Glomerular visceral epithelial cell (primary cell): Measurements from ENCODE around the gene OPRM1.

Source experiments
- DNase-seq: peaks from one replicate; pipeline ENCODE4 v3.0.0-alpha.2; 2016; ENCODE audit errors: extremely low spot score

OPRM1 gene

GRCh38 chr6:154202958-154203357, 163.9 kb downstream of the OPRM1 start:
- no peak for DNase-seq

DNA sequence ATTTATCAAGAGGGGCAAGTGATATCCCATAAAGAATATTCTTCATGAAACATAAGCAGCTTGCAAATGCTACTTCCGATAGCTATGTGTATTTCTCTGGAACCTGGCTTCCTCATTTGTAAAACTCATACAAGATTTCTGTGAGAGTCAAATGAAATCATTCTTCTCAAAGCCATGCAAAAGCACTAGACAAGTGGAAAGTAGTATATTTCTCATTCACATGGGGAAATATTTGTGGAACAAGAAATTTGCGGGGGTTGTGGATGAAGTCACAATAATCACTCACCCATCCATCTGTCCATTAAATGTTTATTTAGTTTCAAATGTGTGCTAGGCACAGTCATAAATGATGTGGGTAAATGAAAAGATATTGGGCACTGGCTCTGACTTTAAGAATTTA, 167.1 kb downstream of the OPRM1 start:
- DNase-seq = no peak

- no peak for DNase-seq
Observed at GRCh38 chr6:154206996-154207395, 168.0 kb downstream of the OPRM1 start.

GRCh38 chr6:154209555-154209954, 170.5 kb downstream of the OPRM1 start:
- DNase-seq = no peak

DNA sequence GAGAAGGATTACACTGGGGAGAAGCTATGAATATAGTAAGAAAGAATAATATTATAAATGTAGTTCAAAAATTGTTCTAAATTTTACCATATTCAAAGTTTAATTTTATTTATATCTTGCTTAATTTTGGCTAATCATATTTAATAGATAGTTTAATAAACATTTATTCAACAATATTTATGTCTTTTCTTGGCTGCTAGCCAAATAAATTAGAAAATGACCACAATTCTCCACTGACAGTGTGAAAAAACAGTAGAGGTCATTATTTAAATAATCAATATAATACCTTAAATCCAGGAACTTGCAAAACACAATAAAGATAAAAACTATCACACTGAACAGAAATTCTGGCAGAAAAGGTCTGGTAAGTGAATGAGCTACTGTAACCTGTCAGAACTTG, 171.6 kb downstream of the OPRM1 start:
- DNase-seq = no peak

GRCh38 chr6:154213782-154214181, 174.7 kb downstream of the OPRM1 start:
- DNase-seq = no peak

DNA sequence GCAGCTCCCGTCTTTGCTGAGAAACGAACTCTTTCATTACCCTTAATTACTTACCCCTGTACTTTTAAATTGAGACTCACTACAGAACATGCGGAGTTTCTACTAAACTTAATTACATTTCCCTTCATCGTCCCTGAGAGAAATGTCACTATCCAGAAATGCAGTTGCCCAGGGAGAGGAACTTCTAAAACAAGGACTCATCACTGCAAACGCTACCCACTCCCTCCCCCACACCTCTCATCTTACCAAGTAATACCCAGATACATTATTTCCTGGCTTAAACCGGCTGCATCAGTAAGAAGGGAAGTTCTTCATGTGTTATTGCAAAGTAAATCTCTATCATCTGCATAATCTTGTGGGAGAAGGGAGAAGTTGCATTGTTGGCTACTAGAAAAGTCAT, 179.3 kb downstream of the OPRM1 start:
- no peak for DNase-seq

DNA sequence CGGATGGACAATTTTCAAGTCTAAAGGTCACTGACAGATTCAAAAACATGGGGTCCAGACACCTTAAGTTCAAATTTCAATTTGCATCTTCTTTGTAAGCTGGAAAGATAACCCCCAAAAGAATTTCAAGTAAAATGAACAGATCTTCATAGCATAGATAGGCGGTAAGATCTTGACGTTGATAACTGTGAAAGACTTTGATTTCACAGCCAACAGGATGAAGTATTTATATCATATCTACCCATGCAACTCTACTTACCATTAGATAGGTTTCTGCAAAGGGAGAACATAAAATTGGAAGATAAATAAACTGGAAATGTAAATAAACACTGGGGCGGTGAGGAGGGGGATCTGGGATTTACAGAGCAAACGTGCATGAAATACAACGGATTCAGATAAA, 179.7 kb downstream of the OPRM1 start:
- no peak for DNase-seq

DNA sequence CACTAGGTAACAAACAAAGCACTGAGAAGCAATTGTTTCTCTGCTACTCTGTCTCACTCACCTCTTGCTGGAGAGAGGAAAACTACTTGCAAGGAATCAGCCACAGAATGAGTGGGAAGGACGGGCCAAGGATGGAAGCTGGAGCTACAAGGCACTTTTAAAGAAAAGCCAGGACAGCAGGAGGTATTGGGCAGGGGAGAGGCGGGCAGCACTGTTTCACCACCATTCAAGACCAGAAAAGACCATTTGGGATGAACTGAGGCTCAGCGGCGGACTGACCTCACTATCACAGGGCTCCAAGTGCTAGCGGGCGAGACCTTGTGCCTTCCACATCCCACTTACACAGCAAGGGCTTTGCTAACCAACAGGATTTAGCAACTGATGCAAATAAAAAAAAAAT, 180.2 kb downstream of the OPRM1 start:
- no peak for DNase-seq

- DNase-seq = no peak
Observed at GRCh38 chr6:154222716-154223115, 183.7 kb downstream of the OPRM1 start.

DNA sequence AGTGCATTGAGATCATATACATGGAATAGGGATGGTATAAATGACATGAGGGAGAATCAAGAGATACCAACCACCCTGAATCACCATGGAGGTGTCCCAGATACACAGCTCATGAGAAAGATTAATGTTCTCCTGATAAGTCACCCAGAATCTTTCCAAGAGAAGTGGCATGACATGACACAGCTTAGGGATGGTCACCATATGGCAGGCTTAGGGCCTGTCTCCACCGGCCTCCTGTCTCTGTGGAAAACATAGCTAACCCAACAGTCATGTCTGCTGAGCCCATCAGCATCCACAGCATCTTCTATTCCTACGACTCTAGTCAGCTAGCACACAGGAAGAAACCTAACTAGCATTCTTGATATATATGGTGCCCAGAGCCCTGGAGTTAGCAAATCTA, 184.3 kb downstream of the OPRM1 start:
- no peak for DNase-seq

- no peak for DNase-seq
Observed at GRCh38 chr6:154226461-154226860, 187.4 kb downstream of the OPRM1 start.

- no peak for DNase-seq
Observed at GRCh38 chr6:154227862-154228520, 189.0 kb downstream of the OPRM1 start.

DNA sequence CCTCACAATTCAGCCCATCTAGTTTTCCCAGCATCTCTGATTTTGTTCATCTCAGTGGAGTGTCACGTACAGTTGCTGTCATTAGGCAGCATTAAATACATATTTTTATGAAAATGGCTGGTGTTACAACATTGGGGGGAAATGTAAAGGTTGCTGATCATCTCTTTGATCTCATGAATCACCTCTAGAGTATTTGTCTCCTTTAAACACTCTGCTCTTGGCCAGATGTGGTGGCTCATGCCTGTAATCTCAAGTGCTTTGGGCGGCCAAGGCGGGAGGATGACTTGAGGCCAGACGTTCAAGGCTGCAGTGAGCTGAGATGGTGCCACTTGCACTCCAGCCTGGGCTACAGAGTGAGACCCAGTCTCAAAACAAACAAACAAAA, 189.5 kb downstream of the OPRM1 start:
- DNase-seq = no peak

DNA sequence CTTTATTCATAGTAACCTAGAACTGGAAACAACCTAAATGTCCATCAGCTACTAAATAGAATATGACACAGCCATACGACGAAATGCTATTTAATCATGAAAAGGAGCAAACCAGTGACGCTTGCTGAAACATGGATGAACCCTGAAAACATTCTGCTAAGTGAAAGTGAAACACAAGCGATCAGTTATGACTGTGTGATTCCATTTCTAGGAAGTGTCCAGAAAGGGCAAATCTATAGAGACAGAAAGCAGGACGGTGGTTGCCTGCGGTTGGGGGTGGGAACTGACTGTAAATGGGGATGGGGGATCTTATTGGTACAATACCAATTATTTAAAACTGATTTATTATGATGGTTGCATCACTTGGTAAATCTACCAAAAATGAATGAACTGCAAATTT, 190.7 kb downstream of the OPRM1 start:
- no peak for DNase-seq

GRCh38 chr6:154230393-154230792, 191.4 kb downstream of the OPRM1 start:
- DNase-seq = no peak

DNA sequence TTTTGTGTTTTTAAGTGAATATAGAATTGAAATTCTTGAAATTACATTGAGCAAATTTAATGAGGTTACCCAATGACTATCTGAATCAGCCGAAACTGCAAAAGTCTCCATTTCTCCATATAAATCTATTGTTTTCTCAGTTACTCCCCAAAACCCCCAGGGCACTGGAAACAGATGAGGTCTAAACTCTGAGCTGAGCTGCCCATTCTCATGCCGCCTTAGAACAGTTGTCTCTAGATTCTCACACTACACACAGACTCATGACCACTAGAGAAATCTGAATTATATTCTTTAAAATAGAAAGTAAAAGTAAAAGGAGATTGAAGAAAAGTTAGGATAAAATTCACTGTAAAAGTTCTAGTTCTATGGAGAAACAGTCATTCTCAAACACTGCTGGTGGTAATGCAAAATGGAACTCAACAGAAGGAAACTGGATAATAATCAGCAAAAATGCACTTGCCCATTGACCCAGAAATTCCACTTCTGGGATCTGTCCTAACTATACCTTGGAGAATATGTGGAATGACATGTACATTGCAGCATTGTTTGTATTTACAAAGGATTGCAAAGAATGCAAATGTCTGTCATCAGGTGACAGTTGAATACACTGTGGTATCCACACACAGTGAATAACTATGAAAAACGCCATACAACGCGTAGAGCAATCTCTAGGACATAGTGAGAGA, 192.0 kb downstream of the OPRM1 start:
- DNase-seq = no peak

DNA sequence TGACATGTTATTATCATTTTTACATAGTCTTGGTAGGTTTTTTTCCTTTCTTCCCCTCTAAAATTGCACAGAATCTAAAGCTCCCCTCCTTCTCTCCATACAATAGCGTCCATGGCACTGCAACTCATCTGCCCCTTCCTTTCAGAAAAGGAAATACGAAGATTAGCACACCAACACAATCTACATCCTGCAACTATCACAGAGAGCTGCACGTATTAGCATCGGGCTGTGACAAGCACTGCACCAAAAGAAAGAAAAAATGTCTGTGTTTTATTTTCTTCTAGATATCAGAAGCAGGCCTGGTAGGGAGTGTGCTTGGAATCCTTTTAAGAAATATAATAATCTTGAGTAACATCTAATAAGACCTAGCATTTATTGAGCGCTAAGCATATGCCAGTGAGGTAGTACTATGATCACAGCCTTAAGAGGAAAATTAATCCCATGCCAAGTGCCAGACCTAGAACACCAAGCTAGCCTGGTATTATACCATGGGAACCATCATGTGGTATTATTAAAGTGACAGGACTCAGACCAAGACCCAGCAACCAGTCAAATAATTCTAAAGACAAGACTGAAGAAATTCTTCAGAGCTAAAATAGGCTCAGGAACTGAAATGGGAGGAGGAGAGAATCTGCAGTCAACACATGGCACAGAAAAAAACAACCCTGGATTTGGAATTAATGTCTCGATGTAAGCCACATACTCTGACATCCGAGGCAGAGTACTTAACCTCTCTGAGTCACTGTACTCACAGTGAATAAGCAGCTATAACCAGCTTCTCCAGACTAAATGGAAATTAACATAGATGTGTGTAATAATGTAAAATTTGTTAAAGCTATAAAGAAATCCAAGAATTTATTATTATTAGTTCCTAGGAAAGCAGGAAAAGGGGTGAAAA, 193.2 kb downstream of the OPRM1 start:
- no peak for DNase-seq

DNA sequence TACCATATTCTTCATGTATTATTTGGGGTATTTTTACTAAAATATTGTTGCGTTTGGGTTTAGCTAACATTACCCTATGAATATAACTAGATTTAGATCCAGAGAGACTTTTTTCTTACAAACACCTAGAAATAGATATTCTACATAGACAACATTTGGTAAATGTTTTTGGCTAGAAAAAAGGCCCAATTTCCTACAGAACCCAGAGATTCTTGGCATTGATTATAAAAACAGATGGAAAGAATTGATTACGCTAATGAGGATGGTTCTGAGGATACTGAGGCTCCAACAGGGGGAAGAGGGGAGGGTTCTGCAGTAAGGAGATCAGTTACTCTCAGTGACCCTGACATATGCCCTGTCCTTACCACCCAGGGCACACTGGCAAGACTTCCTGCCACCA, 194.3 kb downstream of the OPRM1 start:
- no peak for DNase-seq

GRCh38 chr6:154234019-154234772, 195.2 kb downstream of the OPRM1 start:
- no peak for DNase-seq

DNA sequence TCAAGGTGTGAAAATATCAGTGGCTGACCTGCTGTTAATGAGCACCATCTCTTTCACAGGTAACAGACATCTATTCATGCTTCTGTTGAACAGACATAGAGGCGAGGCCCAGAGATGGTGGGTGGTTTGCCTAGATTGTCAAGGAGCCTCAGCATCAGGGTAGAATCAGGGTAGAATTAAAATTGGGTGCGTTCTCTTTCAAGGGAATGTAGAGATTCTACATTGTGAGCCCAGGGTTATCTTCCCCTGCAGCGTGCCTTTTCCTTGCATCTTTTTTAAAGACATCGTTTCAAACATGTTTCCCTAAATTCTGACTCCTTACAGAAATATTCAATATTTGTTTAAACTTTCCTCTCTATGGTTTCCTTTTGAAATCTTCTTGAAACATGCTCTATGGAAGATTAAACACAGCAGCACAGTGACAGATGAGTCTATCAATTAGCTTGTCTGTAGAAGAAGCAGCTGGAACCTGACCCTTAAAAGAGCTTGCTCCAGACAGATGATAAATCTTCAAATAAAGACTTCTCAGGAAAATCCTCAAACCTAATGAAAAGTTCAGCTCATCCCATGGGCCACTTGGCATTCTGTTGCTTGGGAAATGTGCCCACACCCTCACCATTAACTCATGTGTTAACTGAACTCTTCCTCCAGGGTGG, 197.7 kb downstream of the OPRM1 start:
- DNase-seq = no peak

DNA sequence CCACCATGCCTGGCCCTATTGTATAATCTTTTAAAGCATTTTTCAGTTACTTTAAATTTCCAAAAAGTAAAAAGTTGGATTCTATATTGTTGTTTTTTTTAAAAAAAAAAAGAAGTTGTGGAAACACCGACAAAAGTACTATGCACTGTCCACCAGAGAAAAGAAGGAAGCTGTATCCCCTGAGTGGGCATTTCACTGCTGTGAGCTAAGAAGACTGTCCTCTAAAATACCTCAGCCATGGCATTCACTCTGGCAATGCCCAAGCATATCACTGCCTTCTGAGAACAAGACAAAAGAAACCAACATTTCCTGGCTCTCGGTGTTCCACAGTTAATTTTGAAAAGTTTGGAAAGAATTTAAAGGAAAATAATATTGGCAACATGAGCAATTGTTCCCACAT, 199.8 kb downstream of the OPRM1 start:
- no peak for DNase-seq
